ENCODE results near the gene FCRL5.

The FCRL5 gene

GRCh38 chr1:157484573-157484972 lies 67.7 kb downstream of the FCRL5 start:
- Histone ChIP-seq H3K9ac (ENCODE audit: low read length) (no peak overlapping the region), H3K36me3 (ENCODE audit: control insufficient read depth, low read depth, low read length) (no peaks in the 10 kb centered on the region), H3K27ac (ENCODE audit: low read length) (no peak overlapping the region), H3K4me3 (ENCODE audit: low read length) (no peak overlapping the region), H3K9me3 (ENCODE audit: control insufficient read depth, low read depth, low read length) (no peaks in the 10 kb centered on the region), H3K4me1 (ENCODE audit: control insufficient read depth, low read depth, low read length) (no peaks in the 10 kb centered on the region), H3K27me3 (ENCODE audit: control insufficient read depth, insufficient read depth, low read length) (no peaks in the 10 kb centered on the region)

GRCh38 chr1:157483635-157484034 lies 68.7 kb downstream of the FCRL5 start:
- Histone ChIP-seq H3K4me1 (ENCODE audit: control insufficient read depth, low read depth, low read length) (no peaks in the 10 kb centered on the region), H3K4me3 (ENCODE audit: low read length) (no peak overlapping the region), H3K9me3 (ENCODE audit: control insufficient read depth, low read depth, low read length) (no peaks in the 10 kb centered on the region), H3K27me3 (ENCODE audit: control insufficient read depth, insufficient read depth, low read length) (no peaks in the 10 kb centered on the region), H3K36me3 (ENCODE audit: control insufficient read depth, low read depth, low read length) (no peaks in the 10 kb centered on the region), H3K27ac (ENCODE audit: low read length) (no peak overlapping the region), H3K9ac (ENCODE audit: low read length) (no peak overlapping the region)

GRCh38 chr1:157482717-157483116 lies 69.6 kb downstream of the FCRL5 start:
- Histone ChIP-seq H3K36me3 (ENCODE audit: control insufficient read depth, low read depth, low read length) (no peaks in the 10 kb centered on the region), H3K4me3 (ENCODE audit: low read length) (no peak overlapping the region), H3K9me3 (ENCODE audit: control insufficient read depth, low read depth, low read length) (no peaks in the 10 kb centered on the region), H3K27me3 (ENCODE audit: control insufficient read depth, insufficient read depth, low read length) (no peaks in the 10 kb centered on the region), H3K9ac (ENCODE audit: low read length) (no peak overlapping the region), H3K4me1 (ENCODE audit: control insufficient read depth, low read depth, low read length) (no peaks in the 10 kb centered on the region), H3K27ac (ENCODE audit: low read length) (no peak overlapping the region)

GRCh38 chr1:157482174-157482573 lies 70.1 kb downstream of the FCRL5 start:
- H3K36me3 ChIP-seq (ENCODE audit: control insufficient read depth, low read depth, low read length): no peaks in the 10 kb centered on the region
- H3K4me3 ChIP-seq (ENCODE audit: low read length): no peak overlapping the region
- H3K27me3 ChIP-seq (ENCODE audit: control insufficient read depth, insufficient read depth, low read length): no peaks in the 10 kb centered on the region
- H3K9ac ChIP-seq (ENCODE audit: low read length): no peak overlapping the region
- no peaks in the 10 kb centered on the region for H3K4me1 ChIP-seq (ENCODE audit: control insufficient read depth, low read depth, low read length)
- H3K27ac ChIP-seq (ENCODE audit: low read length): no peak overlapping the region
- no peaks in the 10 kb centered on the region for H3K9me3 ChIP-seq (ENCODE audit: control insufficient read depth, low read depth, low read length)

- Histone ChIP-seq H3K9ac (ENCODE audit: low read length) (no peak overlapping the region), H3K36me3 (ENCODE audit: control insufficient read depth, low read depth, low read length) (no peaks in the 10 kb centered on the region), H3K4me3 (ENCODE audit: low read length) (no peak overlapping the region), H3K4me1 (ENCODE audit: control insufficient read depth, low read depth, low read length) (no peaks in the 10 kb centered on the region), H3K27ac (ENCODE audit: low read length) (no peak overlapping the region), H3K9me3 (ENCODE audit: control insufficient read depth, low read depth, low read length) (no peaks in the 10 kb centered on the region), H3K27me3 (ENCODE audit: control insufficient read depth, insufficient read depth, low read length) (no peaks in the 10 kb centered on the region)
Observed at GRCh38 chr1:157478030-157478429, 74.3 kb downstream of the FCRL5 start.

- Histone ChIP-seq H3K36me3 (ENCODE audit: control insufficient read depth, low read depth, low read length) (no peaks in the 10 kb centered on the region), H3K4me3 (ENCODE audit: low read length) (no peak overlapping the region), H3K27ac (ENCODE audit: low read length) (no peak overlapping the region), H3K4me1 (ENCODE audit: control insufficient read depth, low read depth, low read length) (peaks cover 2% of the 10 kb centered on the region), H3K9me3 (ENCODE audit: control insufficient read depth, low read depth, low read length) (no peaks in the 10 kb centered on the region), H3K9ac (ENCODE audit: low read length) (no peak overlapping the region), H3K27me3 (ENCODE audit: control insufficient read depth, insufficient read depth, low read length) (no peaks in the 10 kb centered on the region)
Observed at GRCh38 chr1:157477419-157477818, 74.9 kb downstream of the FCRL5 start.

- Histone ChIP-seq H3K27me3 (ENCODE audit: control insufficient read depth, insufficient read depth, low read length) (no peaks in the 10 kb centered on the region), H3K9me3 (ENCODE audit: control insufficient read depth, low read depth, low read length) (no peaks in the 10 kb centered on the region), H3K9ac (ENCODE audit: low read length) (no peak overlapping the region), H3K27ac (ENCODE audit: low read length) (no peak overlapping the region), H3K4me3 (ENCODE audit: low read length) (no peak overlapping the region), H3K4me1 (ENCODE audit: control insufficient read depth, low read depth, low read length) (peaks cover 10% of the 10 kb centered on the region), H3K36me3 (ENCODE audit: control insufficient read depth, low read depth, low read length) (no peaks in the 10 kb centered on the region)
Observed at GRCh38 chr1:157472959-157473358, 79.4 kb downstream of the FCRL5 start.

GRCh38 chr1:157472056-157472701 lies 80.1 kb downstream of the FCRL5 start:
- Histone ChIP-seq H3K27ac (ENCODE audit: low read length) (no peak overlapping the region), H3K4me1 (ENCODE audit: control insufficient read depth, low read depth, low read length) (peaks cover 10% of the 10 kb centered on the region), H3K4me3 (ENCODE audit: low read length) (no peak overlapping the region), H3K9ac (ENCODE audit: low read length) (no peak overlapping the region), H3K27me3 (ENCODE audit: control insufficient read depth, insufficient read depth, low read length) (no peaks in the 10 kb centered on the region), H3K9me3 (ENCODE audit: control insufficient read depth, low read depth, low read length) (no peaks in the 10 kb centered on the region), H3K36me3 (ENCODE audit: control insufficient read depth, low read depth, low read length) (no peaks in the 10 kb centered on the region)

- Histone ChIP-seq H3K27me3 (ENCODE audit: control insufficient read depth, insufficient read depth, low read length) (no peaks in the 10 kb centered on the region), H3K36me3 (ENCODE audit: control insufficient read depth, low read depth, low read length) (no peaks in the 10 kb centered on the region), H3K4me1 (ENCODE audit: control insufficient read depth, low read depth, low read length) (peaks cover 10% of the 10 kb centered on the region), H3K9me3 (ENCODE audit: control insufficient read depth, low read depth, low read length) (no peaks in the 10 kb centered on the region), H3K4me3 (ENCODE audit: low read length) (no peak overlapping the region), H3K9ac (ENCODE audit: low read length) (no peak overlapping the region), H3K27ac (ENCODE audit: low read length) (no peak overlapping the region)
Observed at GRCh38 chr1:157471531-157471930, 80.8 kb downstream of the FCRL5 start.

- Histone ChIP-seq H3K4me1 (ENCODE audit: control insufficient read depth, low read depth, low read length) (peaks cover 10% of the 10 kb centered on the region), H3K9ac (ENCODE audit: low read length) (no peak overlapping the region), H3K27me3 (ENCODE audit: control insufficient read depth, insufficient read depth, low read length) (no peaks in the 10 kb centered on the region), H3K4me3 (ENCODE audit: low read length) (no peak overlapping the region), H3K9me3 (ENCODE audit: control insufficient read depth, low read depth, low read length) (no peaks in the 10 kb centered on the region), H3K27ac (ENCODE audit: low read length) (no peak overlapping the region), H3K36me3 (ENCODE audit: control insufficient read depth, low read depth, low read length) (no peaks in the 10 kb centered on the region)
Observed at GRCh38 chr1:157469752-157470675, 82.3 kb downstream of the FCRL5 start.

- H3K4me1 ChIP-seq (ENCODE audit: control insufficient read depth, low read depth, low read length): peaks cover 10% of the 10 kb centered on the region
- no peak overlapping the region for H3K4me3 ChIP-seq (ENCODE audit: low read length)
- no peaks in the 10 kb centered on the region for H3K9me3 ChIP-seq (ENCODE audit: control insufficient read depth, low read depth, low read length)
- H3K27ac ChIP-seq (ENCODE audit: low read length): no peak overlapping the region
- H3K36me3 ChIP-seq (ENCODE audit: control insufficient read depth, low read depth, low read length): no peaks in the 10 kb centered on the region
- no peak overlapping the region for H3K9ac ChIP-seq (ENCODE audit: low read length)
- H3K27me3 ChIP-seq (ENCODE audit: control insufficient read depth, insufficient read depth, low read length): no peaks in the 10 kb centered on the region
Observed at GRCh38 chr1:157469300-157469699, 83.0 kb downstream of the FCRL5 start.

GRCh38 chr1:157466011-157466410 lies 86.3 kb downstream of the FCRL5 start:
- Histone ChIP-seq H3K4me3 (ENCODE audit: low read length) (no peak overlapping the region), H3K36me3 (ENCODE audit: control insufficient read depth, low read depth, low read length) (no peaks in the 10 kb centered on the region), H3K27ac (ENCODE audit: low read length) (no peak overlapping the region), H3K4me1 (ENCODE audit: control insufficient read depth, low read depth, low read length) (no peaks in the 10 kb centered on the region), H3K9ac (ENCODE audit: low read length) (no peak overlapping the region), H3K27me3 (ENCODE audit: control insufficient read depth, insufficient read depth, low read length) (no peaks in the 10 kb centered on the region), H3K9me3 (ENCODE audit: control insufficient read depth, low read depth, low read length) (no peaks in the 10 kb centered on the region)

Data from iPS-18a (cell line).